HG03457 (cell line): ENCODE data around the gene C1orf21.

Experiments used
- ATAC-seq: cut with Tn5 transposase; IDR thresholded peaks from one replicate; pipeline ENCODE4 v1.9.1; 2021; ENCODE audit warnings: moderate number of reproducible peaks; ENCODE audit not compliant: unreplicated experiment

C1orf21 gene

GRCh38 chr1:184443624-184444023, 56.8 kb downstream of the C1orf21 start:
- no peak for ATAC-seq

DNA sequence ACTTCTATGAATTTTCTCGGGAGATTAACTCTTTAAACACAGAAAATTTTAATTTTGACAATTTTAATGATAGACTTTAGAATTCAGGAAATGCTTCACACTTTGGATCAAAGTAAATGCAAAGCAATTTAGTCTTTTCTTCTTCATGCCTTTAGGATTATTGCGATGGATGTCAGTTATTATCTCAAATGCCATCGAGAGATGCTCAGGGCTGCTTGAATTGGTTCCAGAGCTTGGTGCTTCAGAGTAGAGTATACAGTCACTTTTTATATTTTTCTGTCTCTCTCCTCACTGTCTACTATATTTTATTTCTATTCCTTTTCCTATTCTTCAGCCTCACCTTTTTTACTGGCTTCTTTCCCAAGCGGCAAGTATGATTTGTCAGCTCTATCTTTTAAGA, 59.2 kb downstream of the C1orf21 start:
- no peak for ATAC-seq

- ATAC-seq: no peak
Measured at GRCh38 chr1:184447651-184448185, 60.9 kb downstream of the C1orf21 start.

DNA sequence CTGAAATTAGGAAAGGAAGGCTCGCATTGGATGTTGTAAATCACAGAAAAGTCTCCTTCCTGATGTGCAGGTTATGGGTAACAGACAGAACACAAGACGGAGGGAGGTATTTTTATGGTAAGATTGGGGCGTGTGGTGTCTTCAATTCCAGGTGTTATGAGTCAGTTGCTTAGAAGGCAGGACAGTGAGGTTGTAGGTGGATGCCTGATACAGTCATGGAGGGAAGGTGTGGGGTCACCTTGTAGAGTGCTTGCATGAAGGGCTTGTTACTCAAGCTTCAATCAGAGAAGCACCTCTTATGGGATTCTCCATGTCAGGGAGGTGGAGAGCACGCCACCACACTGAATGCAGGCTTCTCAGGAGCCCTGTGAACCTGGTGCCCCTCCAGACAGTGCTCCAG, 63.1 kb downstream of the C1orf21 start:
- no peak for ATAC-seq

- ATAC-seq: no peak
Measured at GRCh38 chr1:184455786-184456185, 69.0 kb downstream of the C1orf21 start.

GRCh38 chr1:184456189-184456588, 69.4 kb downstream of the C1orf21 start:
- ATAC-seq: no peak

DNA sequence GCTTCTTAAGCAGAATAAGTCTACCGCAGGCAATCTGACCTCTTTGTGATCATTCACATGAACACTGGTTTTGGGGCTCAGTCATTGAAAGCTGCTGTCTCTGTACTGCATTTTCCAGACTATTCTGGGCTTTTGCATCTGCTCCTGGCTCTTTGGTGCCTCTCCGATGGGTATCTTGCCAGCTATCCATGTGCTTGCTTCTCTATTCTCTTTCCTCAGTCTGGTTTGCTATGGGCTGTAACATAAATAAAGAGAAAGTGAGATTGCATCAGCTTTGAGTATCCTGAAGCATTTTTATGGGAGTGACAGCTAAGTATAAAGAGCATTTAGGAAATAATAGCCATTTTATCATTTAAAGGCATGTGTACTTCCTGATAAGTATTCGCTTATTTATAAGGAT, 70.7 kb downstream of the C1orf21 start:
- ATAC-seq: no peak

DNA sequence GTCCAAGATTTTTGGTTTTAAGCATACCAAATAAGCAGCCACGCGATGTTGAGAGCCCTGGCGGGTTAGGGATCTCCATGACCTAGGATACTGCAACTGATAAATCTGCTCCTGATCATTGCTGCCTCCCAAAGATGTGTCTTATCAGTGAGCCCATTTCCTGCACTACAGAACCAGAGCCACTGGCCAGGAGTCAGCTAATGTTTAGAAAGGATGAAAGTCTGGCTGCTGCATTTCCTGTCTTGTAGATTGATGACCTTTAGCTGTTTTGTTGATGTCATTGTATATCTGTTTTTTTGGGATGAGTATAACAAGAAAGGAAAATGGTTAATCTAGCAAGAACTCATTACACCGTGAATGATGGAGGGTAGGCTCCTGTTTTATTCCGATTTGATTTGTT, 74.5 kb downstream of the C1orf21 start:
- ATAC-seq: no peak

GRCh38 chr1:184462155-184462554, 75.3 kb downstream of the C1orf21 start:
- ATAC-seq: no peak

GRCh38 chr1:184462990-184463389, 76.2 kb downstream of the C1orf21 start:
- no peak for ATAC-seq

DNA sequence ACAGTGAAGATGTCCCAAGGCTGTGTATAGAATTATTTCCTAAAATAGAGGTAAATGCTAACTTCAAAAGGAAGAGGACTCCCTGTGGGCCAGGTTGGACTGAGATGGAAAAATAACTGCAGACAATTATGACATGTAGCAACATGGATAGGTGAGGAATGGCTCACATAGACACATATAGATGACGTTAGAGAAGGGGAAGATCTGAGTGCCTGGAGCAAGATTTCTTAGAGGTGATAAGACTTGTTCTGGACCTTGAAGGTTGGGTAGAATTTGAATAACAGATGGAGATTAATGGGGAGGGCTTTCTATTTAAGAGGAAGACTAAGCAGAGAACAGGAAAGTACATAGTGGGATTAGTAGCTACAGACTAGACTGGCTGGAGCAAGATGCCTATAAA, 76.9 kb downstream of the C1orf21 start:
- ATAC-seq: no peak

DNA sequence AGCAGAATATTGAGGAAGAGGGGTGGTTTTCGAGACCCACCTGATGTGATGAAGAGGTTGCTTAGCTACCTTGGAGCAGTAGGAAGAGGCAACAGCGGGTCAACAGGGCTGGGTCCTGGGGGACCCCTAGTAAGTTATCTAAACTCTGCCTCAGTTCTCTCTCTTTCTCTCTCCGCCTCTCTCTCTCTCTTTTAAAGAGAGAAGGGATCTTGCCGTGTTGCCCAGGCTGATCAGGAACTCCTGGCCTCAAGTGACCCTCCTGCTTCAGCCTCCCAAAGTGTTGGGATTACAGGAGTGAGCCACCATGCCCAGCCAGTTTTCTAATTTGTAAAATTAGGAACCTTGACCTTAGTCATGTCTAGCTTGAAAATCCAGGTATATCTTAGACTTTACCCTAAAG, 77.9 kb downstream of the C1orf21 start:
- no peak for ATAC-seq

DNA sequence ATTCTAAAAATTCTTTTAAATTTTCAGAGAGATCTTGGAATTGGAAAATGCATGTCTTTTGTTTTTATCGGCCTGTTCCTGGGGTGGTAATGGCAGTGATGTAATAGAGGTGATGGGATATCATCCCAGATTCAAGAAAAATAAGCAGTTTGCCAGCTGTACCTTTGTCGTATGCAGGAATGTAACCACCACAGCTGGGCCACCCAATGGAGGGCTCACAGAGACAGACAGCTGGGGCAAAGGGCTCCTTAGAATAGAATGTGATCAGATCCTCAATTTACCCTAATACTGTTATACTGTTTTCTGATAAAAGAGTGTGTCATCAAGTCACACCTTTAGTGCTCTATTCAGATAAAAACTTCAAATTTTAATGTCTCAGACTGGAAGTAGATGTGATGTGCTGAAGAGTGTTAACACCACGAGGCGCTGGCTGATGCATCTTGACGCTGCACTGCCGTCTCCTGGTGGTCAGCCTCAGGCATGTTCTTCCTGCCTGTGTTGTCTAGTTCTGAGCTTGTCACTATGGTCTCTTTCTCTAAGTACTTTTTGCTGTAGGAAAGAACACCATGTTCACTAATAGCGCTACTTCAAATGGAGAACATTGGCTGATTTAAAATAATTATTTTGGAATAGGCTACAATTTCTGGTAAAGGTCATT, 78.8 kb downstream of the C1orf21 start:
- ATAC-seq: no peak

DNA sequence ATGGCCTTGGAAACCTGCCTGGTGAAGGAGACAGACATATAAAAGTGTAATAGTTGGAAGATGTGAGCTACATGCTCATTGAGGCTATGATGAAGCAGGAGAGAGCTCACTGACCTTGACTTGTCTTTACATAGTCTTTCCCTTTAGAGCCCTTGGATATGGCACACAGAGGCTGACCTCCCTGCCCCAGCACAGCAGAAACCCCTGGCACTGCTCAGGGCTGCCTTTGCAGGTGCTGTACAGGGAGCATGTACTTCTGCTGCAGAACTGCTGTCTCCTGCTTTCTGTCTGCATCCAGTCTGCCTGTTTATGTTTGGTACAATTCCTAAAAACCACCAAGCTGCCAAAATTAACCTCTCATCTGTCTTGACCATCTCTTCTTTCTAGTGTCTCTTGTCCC, 80.5 kb downstream of the C1orf21 start:
- no peak for ATAC-seq

- ATAC-seq: no peak
Measured at GRCh38 chr1:184469396-184469795, 82.6 kb downstream of the C1orf21 start.

GRCh38 chr1:184471686-184472085, 84.9 kb downstream of the C1orf21 start:
- ATAC-seq: no peak

GRCh38 chr1:184472136-184472535, 85.3 kb downstream of the C1orf21 start:
- ATAC-seq: no peak

GRCh38 chr1:184473176-184473966, 86.5 kb downstream of the C1orf21 start:
- ATAC-seq: no peak

DNA sequence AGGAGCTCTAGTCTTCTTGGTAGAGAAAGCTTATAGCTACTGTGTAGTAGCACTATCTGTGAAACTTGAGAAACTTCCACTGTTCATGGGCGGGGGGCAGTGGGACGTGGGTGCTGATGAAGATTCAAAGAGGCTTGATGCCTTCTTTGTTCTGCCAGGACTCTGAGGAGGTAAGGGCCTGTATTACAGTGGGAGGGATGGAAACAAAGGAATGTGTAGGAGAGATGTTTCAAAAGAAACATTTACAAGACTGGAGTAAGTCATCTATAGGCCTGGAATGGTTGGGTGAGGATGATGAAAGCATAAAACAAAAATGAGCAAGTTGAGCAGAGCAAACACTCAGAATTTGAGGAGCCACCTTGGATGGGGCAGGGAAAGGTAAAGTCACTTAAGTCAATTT, 89.4 kb downstream of the C1orf21 start:
- no peak for ATAC-seq

GRCh38 chr1:184479435-184480167, 92.8 kb downstream of the C1orf21 start:
- ATAC-seq: no peak

GRCh38 chr1:184480736-184481135, 93.9 kb downstream of the C1orf21 start:
- no peak for ATAC-seq

DNA sequence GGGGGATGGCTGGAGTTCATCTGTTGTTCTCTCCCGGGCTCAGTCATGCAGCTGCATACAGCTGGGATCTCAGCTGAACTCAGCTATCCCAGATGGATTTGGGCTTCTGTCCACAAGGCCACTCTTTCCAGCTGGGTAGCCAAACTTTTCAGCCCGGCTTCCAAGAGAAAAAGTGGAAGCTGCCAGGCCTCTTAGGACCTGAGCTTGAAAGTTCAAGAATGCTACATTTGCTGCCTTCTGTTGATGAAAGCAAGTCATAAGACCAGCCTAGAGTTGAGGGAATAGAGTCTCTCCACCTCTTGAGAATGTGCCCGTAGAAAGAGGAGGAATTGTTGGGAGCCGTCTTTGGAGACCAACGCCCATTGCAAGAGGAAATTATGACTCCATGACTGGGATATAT, 95.3 kb downstream of the C1orf21 start:
- ATAC-seq: no peak
